Epithelial cell of esophagus (primary cell): ENCODE results near the gene VDR.

Source experiments
- DNase-seq: peaks from one replicate; pipeline ENCODE4 v3.0.0; 2010; ENCODE audit warnings: low read depth
- H3K4me3 ChIP-seq: 2 replicates; pipeline ENCODE4 v1.5.1; 2011; ENCODE audit warnings: mild to moderate bottlenecking, low read length, control low read depth
- TF ChIP-seq, protein P1 (sequence below): IDR thresholded peaks from 2 replicates; pipeline ENCODE4 v1.5.1; 2011; ENCODE audit warnings: low read depth, mild to moderate bottlenecking, low read length, control low read depth, inconsistent platforms; ENCODE audit not compliant: insufficient read depth; ENCODE audit errors: missing control alignments

Gene VDR

GRCh38 chr12:47904713-47905709, at the start of gene VDR:
VDR (minus strand) TSS chr12:47904994; CDS start chr12:47879113, 25,881 bp downstream.
- TF ChIP-seq, protein P1, sequence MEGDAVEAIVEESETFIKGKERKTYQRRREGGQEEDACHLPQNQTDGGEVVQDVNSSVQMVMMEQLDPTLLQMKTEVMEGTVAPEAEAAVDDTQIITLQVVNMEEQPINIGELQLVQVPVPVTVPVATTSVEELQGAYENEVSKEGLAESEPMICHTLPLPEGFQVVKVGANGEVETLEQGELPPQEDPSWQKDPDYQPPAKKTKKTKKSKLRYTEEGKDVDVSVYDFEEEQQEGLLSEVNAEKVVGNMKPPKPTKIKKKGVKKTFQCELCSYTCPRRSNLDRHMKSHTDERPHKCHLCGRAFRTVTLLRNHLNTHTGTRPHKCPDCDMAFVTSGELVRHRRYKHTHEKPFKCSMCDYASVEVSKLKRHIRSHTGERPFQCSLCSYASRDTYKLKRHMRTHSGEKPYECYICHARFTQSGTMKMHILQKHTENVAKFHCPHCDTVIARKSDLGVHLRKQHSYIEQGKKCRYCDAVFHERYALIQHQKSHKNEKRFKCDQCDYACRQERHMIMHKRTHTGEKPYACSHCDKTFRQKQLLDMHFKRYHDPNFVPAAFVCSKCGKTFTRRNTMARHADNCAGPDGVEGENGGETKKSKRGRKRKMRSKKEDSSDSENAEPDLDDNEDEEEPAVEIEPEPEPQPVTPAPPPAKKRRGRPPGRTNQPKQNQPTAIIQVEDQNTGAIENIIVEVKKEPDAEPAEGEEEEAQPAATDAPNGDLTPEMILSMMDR = no peak
- DNase-seq = peak; percentile 89
- H3K4me3 ChIP-seq = peak within 1 kb of the TSS; percentile 78

DNA sequence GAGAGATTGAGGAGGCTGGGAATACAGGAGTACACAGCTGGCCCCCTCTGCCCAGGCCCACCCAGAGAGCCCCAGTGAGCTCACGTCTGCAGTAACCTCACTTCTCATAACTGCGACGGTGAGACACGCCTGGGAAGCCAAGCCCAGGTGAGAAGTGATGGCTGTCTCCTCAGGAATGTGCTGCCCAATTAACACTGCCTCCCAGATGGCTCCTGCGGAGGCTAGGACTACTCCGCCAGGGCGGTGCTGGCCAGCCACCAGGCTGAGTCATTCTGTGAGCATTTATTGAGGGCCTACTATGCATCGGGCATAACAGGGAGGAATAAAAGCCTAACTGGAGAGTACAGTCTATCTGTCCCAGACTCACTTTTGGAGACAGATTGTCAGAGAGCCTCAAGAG, 49.3 kb upstream of the VDR start:
- no peak overlapping the region for H3K4me3 ChIP-seq
- TF ChIP-seq, protein P1 = no peak
- DNase-seq = peak; percentile 86

DNA sequence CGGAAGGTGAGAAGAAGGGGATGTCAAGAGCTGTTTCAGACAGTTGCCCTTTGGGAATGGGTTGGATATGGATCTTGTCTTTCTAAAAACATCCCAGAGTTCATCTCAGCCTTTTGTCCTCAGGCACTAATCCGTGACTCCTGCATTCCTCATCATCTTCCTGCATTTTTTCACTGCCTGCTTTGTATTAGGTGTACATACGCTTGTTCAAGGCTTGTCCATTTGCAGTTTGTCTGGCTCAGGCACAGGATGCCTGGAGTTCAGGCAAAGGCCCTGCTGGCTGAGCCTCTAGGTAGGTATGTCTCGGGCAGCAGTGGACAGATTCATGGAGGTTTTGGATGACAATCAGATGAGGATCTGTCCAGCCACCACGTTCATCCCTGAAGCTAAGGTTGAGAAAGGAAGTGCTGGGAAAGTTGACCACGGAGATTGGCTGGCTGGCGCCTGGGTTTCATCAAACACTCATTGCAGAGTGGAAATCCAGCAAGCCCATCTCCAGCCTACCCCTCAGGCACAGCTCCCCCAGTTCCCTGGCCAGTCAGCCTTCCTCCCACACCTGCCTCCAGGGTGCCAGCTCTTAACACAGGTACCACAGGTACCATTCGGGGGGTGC, 46.2 kb upstream of the VDR start:
- DNase-seq = peak; percentile 87
- TF ChIP-seq, protein P1 = no peak
- no peak overlapping the region for H3K4me3 ChIP-seq

DNA sequence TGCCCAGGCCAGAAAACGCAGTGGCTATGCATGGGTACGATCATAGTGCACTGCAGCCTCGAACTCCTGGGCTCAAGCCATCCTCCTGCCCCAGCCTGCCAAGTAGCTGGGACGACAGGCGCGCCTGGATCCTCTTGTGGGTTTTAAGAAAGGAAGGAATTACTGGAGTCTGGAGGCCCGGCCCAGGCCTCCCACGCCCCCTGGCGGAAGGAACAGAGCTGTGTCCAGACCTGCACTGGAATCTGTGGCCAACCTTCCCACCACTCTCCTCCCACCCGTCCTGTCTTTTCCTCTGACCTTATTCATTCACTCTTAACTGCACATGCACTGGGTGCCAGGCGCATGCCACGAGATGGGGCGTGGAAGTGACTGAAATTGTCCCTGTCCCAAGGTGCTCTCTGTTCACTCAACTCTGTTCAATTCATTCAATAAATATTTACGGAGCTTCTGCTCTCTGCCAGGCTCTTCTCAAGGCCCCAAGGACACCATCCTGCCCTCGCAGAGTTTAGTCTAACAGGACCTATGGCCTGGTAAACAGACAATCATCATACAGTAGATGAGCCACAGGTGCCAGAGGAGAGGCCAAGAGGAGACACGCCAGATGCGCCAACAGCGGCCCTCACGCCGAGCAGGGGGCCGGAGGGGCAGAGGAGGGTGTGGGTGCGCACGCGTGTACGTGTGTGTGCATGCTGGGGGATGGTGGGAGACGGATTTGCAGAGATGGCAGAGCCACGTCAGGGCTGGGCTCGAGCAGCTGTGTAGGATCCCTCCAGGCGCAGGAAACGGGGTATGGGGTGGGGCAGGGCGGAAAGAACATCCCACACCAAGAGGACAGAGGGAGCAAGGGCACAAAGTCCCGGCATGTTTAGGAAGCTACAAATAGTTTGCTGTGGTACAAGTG, 44.9 kb upstream of the VDR start:
- H3K4me3 ChIP-seq = no peak overlapping the region
- TF ChIP-seq, protein P1 = peak; percentile 87
- DNase-seq = peak; percentile 85

- TF ChIP-seq, protein P1 = no peak
- DNase-seq = no peak
- no peak overlapping the region for H3K4me3 ChIP-seq
Observed at GRCh38 chr12:47947341-47947740, 42.5 kb upstream of the VDR start.
